T-helper 2 cell treated with Interferon-gamma antibody and Interleukin-4, amounts not matched to agents 5 μg/mL and 100 μg/mL, for 36 hours (primary cell): ENCODE data around the gene EYS.

Experiments used
- DNase-seq: peaks from one replicate; pipeline ENCODE4 v3.0.0; 2021; ENCODE audit warnings: low spot score
- H3K27ac Mint-ChIP-seq: one replicate; pipeline ENCODE4 v1.8.0; 2021; ENCODE audit warnings: mild to moderate bottlenecking, mixed read lengths
- H3K27me3 Mint-ChIP-seq: one replicate; pipeline ENCODE4 v1.8.0; 2021; ENCODE audit warnings: low read depth, mixed read lengths
- H3K36me3 Mint-ChIP-seq: one replicate; pipeline ENCODE4 v1.8.0; 2021; ENCODE audit warnings: low read depth, mixed read lengths
- H3K4me1 Mint-ChIP-seq: one replicate; pipeline ENCODE4 v1.8.0; 2021; ENCODE audit warnings: low read depth, mixed read lengths
- H3K4me3 Mint-ChIP-seq: one replicate; pipeline ENCODE4 v1.8.0; 2022; ENCODE audit warnings: mild to moderate bottlenecking, moderate library complexity, mixed read lengths
- H3K9me3 Mint-ChIP-seq: one replicate; pipeline ENCODE4 v1.8.0; 2021; ENCODE audit warnings: mixed read lengths

Gene EYS

GRCh38 chr6:63674635-63675034 lies 2032.4 kb downstream of the EYS start:
- Mint-ChIP-seq H3K27ac (no peak overlapping the region), H3K36me3 (peaks cover 8% of the 10 kb centered on the region), H3K4me3 (no peak overlapping the region), H3K9me3 (no peaks in the 10 kb centered on the region), H3K27me3 (no peaks in the 10 kb centered on the region), H3K4me1 (peaks cover 3% of the 10 kb centered on the region)
- DNase-seq, result no peak

- Mint-ChIP-seq H3K36me3 (peaks cover 5% of the 10 kb centered on the region), H3K27me3 (no peaks in the 10 kb centered on the region), H3K9me3 (no peaks in the 10 kb centered on the region), H3K27ac (no peak overlapping the region), H3K4me1 (peaks cover 3% of the 10 kb centered on the region), H3K4me3 (no peak overlapping the region)
- DNase-seq, result no peak
Observed at GRCh38 chr6:63673692-63674091, 2033.3 kb downstream of the EYS start.

GRCh38 chr6:63672582-63673129 lies 2034.4 kb downstream of the EYS start:
- Mint-ChIP-seq H3K9me3 (no peaks in the 10 kb centered on the region), H3K4me3 (no peak overlapping the region), H3K27ac (no peak overlapping the region), H3K36me3 (peaks cover 5% of the 10 kb centered on the region), H3K27me3 (no peaks in the 10 kb centered on the region), H3K4me1 (no peaks in the 10 kb centered on the region)
- DNase-seq, result no peak

GRCh38 chr6:63671098-63671754 lies 2035.8 kb downstream of the EYS start:
- H3K27ac Mint-ChIP-seq, result no peak overlapping the region
- no peaks in the 10 kb centered on the region for H3K4me1 Mint-ChIP-seq
- no peaks in the 10 kb centered on the region for H3K9me3 Mint-ChIP-seq
- no peaks in the 10 kb centered on the region for H3K27me3 Mint-ChIP-seq
- H3K36me3 Mint-ChIP-seq, result peaks cover 7% of the 10 kb centered on the region
- no peak for DNase-seq
- no peak overlapping the region for H3K4me3 Mint-ChIP-seq
